CD4-positive, alpha-beta T cell treated with Interleukin-21 for 1 hour (primary cell): ENCODE data around the gene CNTNAP3B.
"Not testable (repeated sequence)": the region's sequence is repeated elsewhere in the genome, so short reads cannot be mapped to it uniquely, and the experiment has no call there.

Experiments
- DNase-seq: peaks from one replicate; pipeline ENCODE4 v3.0.0-alpha.2; 2020

The CNTNAP3B gene

GRCh38 chr9:41974906-41975305, 154.3 kb downstream of the CNTNAP3B start:
- DNase-seq: not testable (repeated sequence)

- DNase-seq: not testable (repeated sequence)
Measured at GRCh38 chr9:41953007-41953406, 176.2 kb downstream of the CNTNAP3B start.

- DNase-seq: not testable (repeated sequence)
Measured at GRCh38 chr9:41941738-41942137, 187.5 kb downstream of the CNTNAP3B start.

GRCh38 chr9:41938143-41938542, 191.1 kb downstream of the CNTNAP3B start:
- not testable (repeated sequence) for DNase-seq

GRCh38 chr9:41935727-41936126, 193.5 kb downstream of the CNTNAP3B start:
- DNase-seq: not testable (repeated sequence)

- DNase-seq: not testable (repeated sequence)
Measured at GRCh38 chr9:41929172-41929571, 200.1 kb downstream of the CNTNAP3B start.

- DNase-seq: not testable (repeated sequence)
Measured at GRCh38 chr9:41917374-41917773, 211.9 kb downstream of the CNTNAP3B start.

GRCh38 chr9:41905488-41905887, 223.7 kb downstream of the CNTNAP3B start:
- DNase-seq: not testable (repeated sequence)

- not testable (repeated sequence) for DNase-seq
Measured at GRCh38 chr9:41902762-41903161, 226.5 kb downstream of the CNTNAP3B start.

GRCh38 chr9:41898720-41899343, 230.4 kb downstream of the CNTNAP3B start:
- DNase-seq: not testable (repeated sequence)

GRCh38 chr9:41874557-41874956, 254.7 kb downstream of the CNTNAP3B start:
- DNase-seq: not testable (repeated sequence)

GRCh38 chr9:41855422-41855821, 273.8 kb downstream of the CNTNAP3B start:
- DNase-seq: not testable (repeated sequence)

GRCh38 chr9:41851848-41852740, 277.1 kb downstream of the CNTNAP3B start:
- not testable (repeated sequence) for DNase-seq

- DNase-seq: not testable (repeated sequence)
Measured at GRCh38 chr9:41847829-41848228, 281.4 kb downstream of the CNTNAP3B start.
